B cell (primary cell): ENCODE measurements around the gene BOLA2B. TPM values are rescaled to one million over a fixed set of nuclear protein-coding genes. Genes with fewer than 3 reads are reported as not detected.
"Not testable (repeated sequence)": the region's sequence is repeated elsewhere in the genome, so short reads cannot be mapped to it uniquely, and the experiment has no call there.

Source experiments
- ATAC-seq: fragments of 200-7000 bp; cut with Tn5 transposase; one replicate; pipeline ENCODE4 v1.10.0; 2021; ENCODE audit warnings: low read depth, mild to moderate bottlenecking, moderate number of reproducible peaks, moderate library complexity
- CTCF ChIA-PET: fragments of 350-600 bp; sonication (Branson Sonifier 250); formaldehyde crosslinking; loops from one replicate; lab custom pipeline; 2021; ENCODE audit warnings: antibody characterized with exemption, inconsistent platforms; lab: Charles Lee
- POLR2A ChIA-PET: fragments of 350-600 bp; sonication (Branson Sonifier 250); formaldehyde crosslinking; loops from one replicate; lab custom pipeline; 2021; ENCODE audit warnings: antibody characterized with exemption; lab: Charles Lee
- DNase-seq: peaks from one replicate; pipeline ENCODE4 v3.0.0; 2013
- H2AFZ ChIP-seq: 2 replicates; pipeline ENCODE4 v1.6.1; 2012; ENCODE audit warnings: mild to moderate bottlenecking, low read depth, low read length; ENCODE audit not compliant: insufficient read depth, poor library complexity, severe bottlenecking
- H3K27ac ChIP-seq, 2 donors: 1 replicate in 1 of 2; 2 replicates in 1 of 2; pipeline ENCODE4 v1.5.1; 2012 to 2013; ENCODE audit warnings: low read length in 2 of 2, mild to moderate bottlenecking in 2 of 2, moderate library complexity in 1 of 2
- H3K27me3 ChIP-seq, 4 experiments: fragments of 200-600 bp in 1 of 4; sonication (generic) in 1 of 4; replicated peaks in 1 of 4; 1 replicate in 2 of 4; 2 replicates in 2 of 4; pipeline versions ENCODE4 v1.6.1 to v1.7.0; 2013 to 2016; ENCODE audit warnings: low read length in 3 of 4, mild to moderate bottlenecking in 2 of 4, mixed read lengths in 1 of 4, moderate library complexity in 1 of 4; ENCODE audit not compliant: insufficient read depth in 4 of 4, control insufficient read depth in 3 of 4; ENCODE audit errors: control extremely low read depth in 1 of 4
- H3K36me3 ChIP-seq, 2 experiments: replicated peaks in 1 of 2; 1 replicate in 1 of 2; 2 replicates in 1 of 2; pipeline versions ENCODE4 v1.6.1 to v1.7.1; 2013; ENCODE audit warnings: low read length in 1 of 2; ENCODE audit not compliant: insufficient read depth in 2 of 2, control insufficient read depth in 1 of 2; ENCODE audit errors: control extremely low read depth in 1 of 2, extremely low read depth in 1 of 2
- H3K4me1 ChIP-seq, 2 donors: fragments of 200-600 bp in 1 of 2; sonication (generic) in 1 of 2; 1 replicate in 1 of 2; 2 replicates in 1 of 2; pipeline versions ENCODE4 v1.5.1 to v1.6.1; 2013 to 2017; ENCODE audit warnings: low read length in 2 of 2; ENCODE audit not compliant: control insufficient read depth in 2 of 2, insufficient read depth in 2 of 2
- H3K4me2 ChIP-seq: replicated peaks from 2 replicates; pipeline ENCODE3; 2012; ENCODE audit warnings: mild to moderate bottlenecking, low read depth, low read length; ENCODE audit not compliant: poor library complexity, severe bottlenecking
- H3K4me3 ChIP-seq, 5 experiments: fragments of 200-600 bp in 1 of 5; sonication (generic) in 1 of 5; 1 replicate in 3 of 5; 2 replicates in 2 of 5; pipeline versions ENCODE4 v1.5.1 to v1.7.0; 2011 to 2016; ENCODE audit warnings: low read length in 4 of 5, mild to moderate bottlenecking in 4 of 5, low read depth in 2 of 5, control low read depth in 1 of 5, moderate library complexity in 1 of 5; ENCODE audit not compliant: insufficient read depth in 1 of 5; ENCODE audit errors: control extremely low read depth in 1 of 5, extremely low read depth in 1 of 5
- H3K79me2 ChIP-seq: fragments of 200-600 bp; sonication (generic); one replicate; pipeline ENCODE4 v1.6.0; 2016; ENCODE audit warnings: low read length; ENCODE audit not compliant: control insufficient read depth, insufficient read depth
- H3K9ac ChIP-seq: fragments of 200-600 bp; sonication (generic); 2 replicates; pipeline ENCODE4 v1.6.1; 2017; ENCODE audit warnings: mild to moderate bottlenecking, low read length, moderate library complexity
- H3K9me3 ChIP-seq, 3 donors: one replicate each; pipeline versions ENCODE4 v1.6.1 to v1.7.1; 2013; ENCODE audit warnings: low read length in 2 of 3; ENCODE audit not compliant: control insufficient read depth in 2 of 3, insufficient read depth in 1 of 3; ENCODE audit errors: control extremely low read depth in 1 of 3
- H4K20me1 ChIP-seq: 2 replicates; pipeline ENCODE4 v1.6.0; 2012; ENCODE audit warnings: mild to moderate bottlenecking, low read length; ENCODE audit not compliant: insufficient read depth, control insufficient read depth, poor library complexity, severe bottlenecking
- H3K27ac Mint-ChIP-seq: one replicate; pipeline ENCODE4 v1.8.0; 2021; ENCODE audit warnings: mixed read lengths
- H3K27me3 Mint-ChIP-seq: one replicate; pipeline ENCODE4 v1.8.0; 2021; ENCODE audit warnings: mixed read lengths
- H3K4me1 Mint-ChIP-seq: one replicate; pipeline ENCODE4 v1.8.0; 2021; ENCODE audit warnings: mixed read lengths
- H3K4me3 Mint-ChIP-seq: one replicate; pipeline ENCODE4 v1.8.0; 2021; ENCODE audit warnings: mixed read lengths
- H3K9me3 Mint-ChIP-seq: one replicate; pipeline ENCODE4 v1.8.0; 2022; ENCODE audit warnings: mixed read lengths; ENCODE audit not compliant: insufficient read depth
- WGBS: methylation state at CpG from one replicate; pipeline ENCODE4 v1.1.5; 2013; ENCODE audit warnings: missing lambda C conversion rate; ENCODE audit not compliant: insufficient coverage; 5-methylcytosine and 5-hydroxymethylcytosine counted together
- intact Hi-C: fragments of 100-400 bp; cut with micrococcal nuclease; formaldehyde crosslinking; loops from one replicate; pipeline ENCODE4 v1.10.0; 2022
- polyA plus RNA-seq: library from polyadenylated mRNA; depleted of rRNA; stranded (reverse); fragments of >200 nt; gene quantifications from 2 replicates; pipeline ENCODE4 v1.2.3, GENCODE V29; 2012
- total RNA-seq, 2 donors: library from RNA; stranded (reverse); fragments of 120-200 nt in 1 of 2; gene quantifications; 1 replicate in 1 of 2; 2 replicates in 1 of 2; pipeline versions ENCODE4 v1.2.3 to v1.2.4, GENCODE V29; 2013 to 2022

BOLA2B gene
- total and polyA plus RNA-seq, 2 donors (not counting 1 experiment from before 2014, with no cell fraction given), result 82.5 to 155 TPM

DNA sequence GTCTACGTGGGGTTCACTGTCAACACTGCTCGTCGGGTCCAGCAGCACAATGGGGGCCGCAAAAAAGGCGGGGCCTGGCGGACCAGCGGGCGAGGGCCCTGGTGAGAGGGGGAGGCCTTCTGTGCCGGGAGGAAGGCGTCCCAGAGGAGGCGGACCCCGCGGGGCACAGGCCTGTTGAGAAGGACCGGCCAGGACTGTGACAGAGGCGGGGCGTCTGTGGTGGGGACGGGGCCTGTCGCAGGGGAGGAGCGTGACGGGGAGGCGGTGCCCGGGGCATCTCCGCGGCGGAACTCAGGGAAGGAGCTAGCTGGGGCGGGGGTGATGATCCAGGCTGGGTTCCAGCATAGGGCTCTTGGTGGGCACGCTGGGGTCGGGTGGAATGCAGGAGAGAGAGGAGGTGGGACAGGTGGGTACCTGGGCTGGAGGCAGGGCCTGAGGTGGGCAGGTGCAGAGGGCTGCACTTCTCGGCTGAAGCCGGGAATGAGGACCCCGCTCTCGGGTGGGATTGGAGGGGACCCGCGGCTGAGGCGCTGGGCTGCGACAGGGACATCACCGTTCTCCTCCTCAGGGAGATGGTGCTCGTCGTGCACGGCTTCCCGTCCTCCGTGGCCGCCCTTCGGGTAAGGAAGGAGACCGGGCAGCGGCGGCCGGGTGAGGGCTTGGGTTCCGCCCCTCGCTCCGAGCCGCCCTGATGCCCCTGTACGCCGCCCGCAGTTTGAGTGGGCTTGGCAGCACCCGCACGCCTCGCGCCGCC, 883 bp upstream of the BOLA2B start:
- H3K9me3 ChIP-seq, DNase-seq, H3K4me2 ChIP-seq, H3K27me3 ChIP-seq, H3K4me1 ChIP-seq, H3K9me3 Mint-ChIP-seq, H3K27me3 Mint-ChIP-seq, H3K27ac ChIP-seq, H3K36me3 ChIP-seq, H2AFZ ChIP-seq, CTCF ChIA-PET, H3K4me3 Mint-ChIP-seq, H3K27ac Mint-ChIP-seq, H3K4me1 Mint-ChIP-seq, H3K79me2 ChIP-seq, intact Hi-C loops, POLR2A ChIA-PET, H4K20me1 ChIP-seq, H3K9ac ChIP-seq: not testable (repeated sequence)
- peak; percentile 68 for ATAC-seq
- peak overlapping the region in 3 of 5 experiments; percentile 21 to 49 (median 38) for H3K4me3 ChIP-seq
- WGBS, result 3% methylated on average over 6 of the region's 60 CpGs

DNA sequence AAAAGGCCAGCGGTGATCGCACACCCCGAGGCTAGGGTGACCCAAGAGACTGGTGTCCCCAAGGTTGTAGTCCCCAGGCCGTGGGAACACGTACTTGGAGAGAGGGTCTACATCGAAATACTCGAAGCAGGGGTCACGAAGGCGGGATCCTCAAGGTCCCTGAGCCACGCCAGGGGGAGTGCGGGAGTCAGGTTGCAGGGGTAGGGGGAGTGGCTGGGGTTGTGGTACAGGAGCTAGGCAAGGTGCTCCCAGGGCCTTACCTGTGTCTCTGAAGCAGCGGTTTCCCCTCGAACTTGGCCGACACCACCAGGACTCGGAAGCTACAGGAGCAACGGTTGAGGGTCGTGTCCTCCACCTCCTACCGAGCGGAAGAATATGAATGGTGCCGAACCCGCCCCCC, 368 bp downstream of the BOLA2B start:
- H3K4me3 ChIP-seq, H3K27me3 ChIP-seq, H3K4me1 ChIP-seq, H3K9me3 Mint-ChIP-seq, intact Hi-C loops, H3K9me3 ChIP-seq, POLR2A ChIA-PET, H3K27ac Mint-ChIP-seq, H3K79me2 ChIP-seq, H3K36me3 ChIP-seq, H3K4me3 Mint-ChIP-seq, H3K27me3 Mint-ChIP-seq, DNase-seq, H3K27ac ChIP-seq, H3K4me2 ChIP-seq, H2AFZ ChIP-seq, H4K20me1 ChIP-seq, CTCF ChIA-PET, H3K9ac ChIP-seq, H3K4me1 Mint-ChIP-seq: not testable (repeated sequence)
- no CpG with 5 or more reads among the region's 21 CpGs for WGBS
- peak; percentile 18 for ATAC-seq

DNA sequence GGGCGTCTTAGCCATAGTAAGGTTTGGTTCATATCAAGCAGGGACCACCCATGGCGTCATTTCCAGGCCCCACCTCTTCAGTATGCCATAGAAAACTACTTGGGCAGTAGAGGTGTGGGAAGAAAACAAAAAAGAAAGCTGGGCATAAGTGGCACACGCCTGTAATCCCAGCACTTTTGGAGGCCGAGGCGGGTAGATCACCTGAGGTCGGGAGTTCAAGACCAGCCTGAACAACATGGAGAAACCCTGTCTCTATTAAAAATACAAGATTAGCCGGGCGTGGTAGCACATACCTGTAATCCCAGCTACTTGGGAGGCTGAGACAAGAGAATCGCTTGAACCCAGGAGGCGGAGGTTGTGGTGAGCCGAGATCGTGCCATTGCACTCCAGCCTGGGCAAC, 2.3 kb downstream of the BOLA2B start:
- Histone ChIP-seq H3K4me1 (peaks cover 21 to 25% of the 10 kb centered on the region in 2 donors), H4K20me1 (peaks cover 22% of the 10 kb centered on the region), H3K36me3 (peaks cover 0 to 22% of the 10 kb centered on the region in 2 experiments), H3K79me2 (peaks cover 20% of the 10 kb centered on the region)
- H3K27me3 ChIP-seq, H3K4me2 ChIP-seq, H3K4me3 Mint-ChIP-seq, DNase-seq, H3K9me3 ChIP-seq, H3K27ac ChIP-seq, H3K9ac ChIP-seq, H3K9me3 Mint-ChIP-seq, CTCF ChIA-PET, H3K27me3 Mint-ChIP-seq, intact Hi-C loops, H3K4me3 ChIP-seq, H2AFZ ChIP-seq, POLR2A ChIA-PET, H3K27ac Mint-ChIP-seq, ATAC-seq: not testable (repeated sequence)
- WGBS, result no CpG with 5 or more reads among the region's 12 CpGs
- H3K4me1 Mint-ChIP-seq, result peaks cover 18% of the 10 kb centered on the region
